ENCODE results near the gene S100A5. TPM values are rescaled to one million over a fixed set of nuclear protein-coding genes. Genes with fewer than 3 reads are reported as not detected.
"Not testable (repeated sequence)": the region's sequence is repeated elsewhere in the genome, so short reads cannot be mapped to it uniquely, and the experiment has no call there.

Gene S100A5
- total RNA-seq, 1 donor from 2014 or later, result 2.6 TPM

DNA sequence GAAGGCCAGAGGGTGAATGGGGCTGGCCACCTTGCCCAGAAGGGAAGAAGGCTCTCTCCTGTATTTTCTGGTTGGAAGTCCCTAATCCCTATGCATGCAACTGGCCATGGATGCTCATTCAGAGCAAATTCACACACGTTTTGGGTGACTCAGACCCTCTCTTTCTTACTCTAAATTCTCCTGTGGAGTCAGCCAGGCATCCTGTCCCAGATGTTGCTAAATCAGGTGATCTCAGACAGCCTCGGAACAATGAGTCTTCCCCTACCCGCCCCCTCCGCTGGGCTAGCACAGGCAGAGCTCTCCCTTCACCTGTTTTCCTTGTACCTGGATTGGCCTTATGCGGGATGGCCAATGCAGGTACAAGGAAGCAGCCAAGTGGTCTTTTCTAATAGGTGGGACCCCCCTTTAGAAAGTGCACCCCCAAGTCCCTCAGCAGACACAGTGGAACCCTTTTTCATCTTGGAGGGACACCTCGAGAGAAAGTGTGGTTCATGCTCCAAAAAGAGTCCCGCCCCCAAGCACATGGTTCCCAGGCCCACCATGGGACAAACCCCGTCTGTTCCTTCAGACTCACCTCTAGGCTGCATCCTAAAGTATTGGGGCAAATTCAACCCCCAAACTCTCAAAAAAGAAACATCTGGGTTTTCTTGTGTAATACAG lies 13.6 kb downstream of the S100A5 start:
- Mint-ChIP-seq H3K36me3 (ENCODE audit: low read depth) (peaks cover 2% of the 10 kb centered on the region), H3K27ac (no peak overlapping the region), H3K27me3 (no peaks in the 10 kb centered on the region), H3K4me3 (no peak overlapping the region), H3K9me3 (no peaks in the 10 kb centered on the region), H3K4me1 (peaks cover 19% of the 10 kb centered on the region)
- no peak for DNase-seq
- intact Hi-C loops (cut with micrococcal nuclease), result no loop called here

DNA sequence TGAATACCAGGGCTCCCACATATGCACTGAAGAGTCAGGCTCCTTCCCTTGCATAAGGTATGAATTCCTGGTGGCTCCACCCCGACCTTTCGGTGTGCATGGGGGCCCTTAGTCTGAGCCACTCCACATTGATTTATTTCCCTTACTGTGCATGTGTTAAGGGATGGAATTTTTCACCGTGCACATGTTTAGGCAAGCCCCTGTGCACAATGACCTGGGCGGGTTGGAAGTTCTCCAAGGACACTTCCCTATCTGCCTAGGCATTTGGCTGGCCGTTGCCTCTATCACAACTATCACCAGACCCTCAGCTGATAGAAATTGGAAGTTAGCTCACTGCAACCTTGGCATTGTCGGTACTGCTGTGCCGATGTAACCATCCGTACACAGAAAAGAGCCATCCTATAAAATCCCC lies 14.6 kb downstream of the S100A5 start:
- Mint-ChIP-seq H3K4me3 (no peak overlapping the region), H3K9me3 (no peaks in the 10 kb centered on the region), H3K36me3 (ENCODE audit: low read depth) (peaks cover 2% of the 10 kb centered on the region), H3K27me3 (no peaks in the 10 kb centered on the region), H3K27ac (no peak overlapping the region), H3K4me1 (peaks cover 9% of the 10 kb centered on the region)
- no peak for DNase-seq
- intact Hi-C loops (cut with micrococcal nuclease), result no loop called here

DNA sequence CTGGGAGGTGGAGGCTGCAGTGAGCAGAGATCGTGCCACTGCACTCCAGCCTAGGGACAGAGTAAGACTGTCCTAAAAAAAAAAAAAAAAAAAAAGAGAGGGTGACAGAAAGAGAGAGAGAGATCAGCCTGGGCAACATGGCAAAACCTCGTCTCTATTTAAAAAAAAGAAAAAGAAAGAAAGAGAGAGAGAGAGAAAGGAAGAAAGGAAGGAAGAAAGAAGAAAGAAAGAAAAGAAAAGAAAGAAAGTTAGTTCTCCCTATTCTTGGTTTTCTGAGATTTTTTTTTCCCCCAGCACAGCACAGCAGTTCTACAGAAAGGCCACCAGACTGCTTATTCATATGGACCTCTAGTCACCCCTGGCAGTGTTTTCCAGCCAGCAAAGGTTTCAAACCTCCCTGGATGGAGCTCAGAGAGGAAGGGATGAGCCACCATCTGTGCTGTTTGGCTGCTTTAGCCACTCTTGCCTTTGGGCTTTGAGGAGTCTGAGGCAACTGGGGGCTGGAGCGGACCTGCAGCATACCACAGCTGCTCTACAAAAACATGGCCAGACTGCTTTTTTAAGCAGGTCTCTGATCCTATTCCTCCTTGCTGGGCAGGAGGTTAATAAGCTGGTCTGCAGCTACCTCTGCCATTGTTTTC lies 15.5 kb downstream of the S100A5 start:
- H3K27ac Mint-ChIP-seq, result no peak overlapping the region
- intact Hi-C loops (cut with micrococcal nuclease), result no loop called here
- DNase-seq, result no peak
- no peak overlapping the region for H3K4me3 Mint-ChIP-seq
- peaks cover 2% of the 10 kb centered on the region for H3K36me3 Mint-ChIP-seq (ENCODE audit: low read depth)
- no peaks in the 10 kb centered on the region for H3K27me3 Mint-ChIP-seq
- no peaks in the 10 kb centered on the region for H3K9me3 Mint-ChIP-seq
- H3K4me1 Mint-ChIP-seq, result peaks cover 5% of the 10 kb centered on the region

DNA sequence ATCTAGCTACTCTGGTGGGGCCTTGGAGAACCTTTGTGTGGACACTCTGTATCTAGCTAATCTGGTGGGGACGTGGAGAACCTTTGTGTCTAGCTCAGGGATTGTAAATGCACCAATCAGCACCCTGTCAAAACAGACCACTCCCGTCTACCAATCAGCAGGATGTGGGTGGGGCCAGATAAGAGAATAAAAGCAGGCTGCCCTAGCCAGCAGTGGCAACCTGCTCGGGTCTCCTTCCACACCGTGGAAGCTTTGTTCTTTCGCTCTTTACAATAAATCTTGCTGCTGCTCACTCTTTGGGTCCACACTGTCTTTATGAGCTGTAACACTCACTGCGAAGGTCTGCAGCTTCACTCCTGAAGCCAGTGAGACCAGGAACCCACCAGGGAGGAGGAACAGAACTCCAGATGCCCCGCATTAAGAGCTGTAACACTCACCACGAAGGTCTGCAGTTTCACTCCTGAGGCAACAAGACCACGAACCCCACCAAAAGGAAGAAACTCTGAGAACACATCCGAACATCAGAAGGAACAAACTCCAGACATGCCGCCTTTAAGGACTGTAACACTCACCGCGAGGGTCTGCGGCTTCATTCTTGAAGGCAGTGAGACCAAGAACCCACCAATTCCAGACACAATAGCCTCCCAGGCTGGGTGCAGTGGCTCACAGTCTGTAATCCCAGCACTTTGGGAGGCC lies 18.2 kb downstream of the S100A5 start:
- H3K27me3 Mint-ChIP-seq; H3K9me3 Mint-ChIP-seq; H3K4me3 Mint-ChIP-seq; H3K36me3 Mint-ChIP-seq (ENCODE audit: low read depth); H3K4me1 Mint-ChIP-seq; DNase-seq; intact Hi-C loops (cut with micrococcal nuclease); H3K27ac Mint-ChIP-seq: not testable (repeated sequence)

DNA sequence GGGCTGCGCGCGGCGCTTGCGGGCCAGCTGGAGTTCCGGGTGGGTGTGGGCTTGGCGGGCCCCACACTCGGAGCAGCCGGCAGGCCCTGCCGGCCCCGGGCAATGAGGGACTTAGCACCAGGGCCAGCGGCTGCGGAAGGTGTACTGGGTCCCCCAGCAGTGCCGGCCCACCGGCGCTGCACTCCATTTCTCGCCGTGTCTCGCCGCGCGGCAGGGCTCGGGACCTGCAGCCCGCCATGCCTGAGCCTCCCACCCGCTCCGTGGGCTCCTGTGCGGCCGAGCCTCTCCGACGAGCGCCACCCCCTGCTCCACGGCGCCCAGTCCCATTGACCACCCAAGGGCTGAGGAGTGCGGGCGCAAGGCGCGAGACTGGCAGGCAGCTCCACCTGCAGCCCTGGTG lies 18.9 kb downstream of the S100A5 start:
- H3K9me3 Mint-ChIP-seq; H3K4me1 Mint-ChIP-seq; H3K36me3 Mint-ChIP-seq (ENCODE audit: low read depth); DNase-seq; intact Hi-C loops (cut with micrococcal nuclease); H3K4me3 Mint-ChIP-seq; H3K27ac Mint-ChIP-seq; H3K27me3 Mint-ChIP-seq: not testable (repeated sequence)

DNA sequence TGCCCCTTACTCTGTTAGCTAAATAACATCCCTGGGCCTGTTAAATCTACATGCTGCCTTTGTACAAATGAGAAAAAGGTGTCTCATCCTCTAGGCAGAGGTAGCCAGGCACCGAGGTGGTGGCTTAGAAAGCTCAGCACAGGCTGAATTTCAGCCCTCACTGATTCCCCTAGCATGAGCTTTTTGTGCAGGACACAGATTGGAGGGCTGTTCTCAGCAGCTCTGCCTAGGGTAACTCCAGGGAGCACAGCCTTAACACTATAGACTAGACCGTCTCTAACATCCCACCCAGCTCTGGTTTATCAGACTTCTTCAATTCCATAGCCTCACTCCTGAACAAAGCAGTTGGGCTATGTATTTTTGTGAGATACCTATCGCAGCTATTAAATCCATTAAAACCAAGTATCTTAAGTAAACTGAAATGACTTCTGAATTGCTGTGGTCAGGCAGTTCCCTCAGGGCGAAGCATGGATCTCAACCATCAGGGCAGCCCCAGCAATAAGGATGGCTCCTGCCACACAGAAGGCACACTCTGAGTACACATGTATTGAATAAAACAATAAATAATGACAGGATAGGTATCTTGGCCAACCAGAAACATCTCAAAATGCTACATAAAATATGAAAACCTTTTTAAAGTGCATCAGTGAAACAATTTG lies 19.8 kb downstream of the S100A5 start:
- intact Hi-C loops (cut with micrococcal nuclease), result no loop called here
- no peaks in the 10 kb centered on the region for H3K27me3 Mint-ChIP-seq
- H3K9me3 Mint-ChIP-seq, result no peaks in the 10 kb centered on the region
- H3K36me3 Mint-ChIP-seq (ENCODE audit: low read depth), result no peaks in the 10 kb centered on the region
- no peak overlapping the region for H3K27ac Mint-ChIP-seq
- H3K4me1 Mint-ChIP-seq, result peaks cover 9% of the 10 kb centered on the region
- no peak overlapping the region for H3K4me3 Mint-ChIP-seq
- DNase-seq, result no peak

DNA sequence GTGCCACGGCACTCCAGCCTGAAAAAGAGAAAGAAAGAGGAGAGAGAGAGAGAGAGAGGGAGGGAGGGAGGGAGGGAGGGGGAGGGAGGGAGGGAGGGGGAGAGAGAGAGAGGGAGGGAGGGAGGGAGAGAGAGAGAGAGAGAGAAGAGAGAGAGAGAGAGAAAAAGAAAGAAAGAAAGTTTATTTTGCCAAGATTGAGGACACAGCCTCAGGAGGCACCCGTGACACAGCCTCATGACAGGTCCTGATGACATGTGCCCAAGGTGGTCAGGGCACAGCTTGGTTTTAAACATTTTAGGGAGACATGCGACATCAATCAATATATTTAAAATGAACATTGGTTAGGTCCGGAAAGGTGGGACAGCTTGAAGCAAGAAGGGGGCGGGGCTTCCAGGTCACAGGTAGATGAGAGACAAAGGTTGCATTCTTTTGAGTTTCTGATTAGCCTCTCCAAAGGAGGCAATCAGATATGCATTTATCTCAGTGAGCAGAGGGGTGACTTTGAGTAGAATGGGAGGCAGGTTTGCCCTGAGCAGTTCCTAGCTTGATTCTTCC lies 20.5 kb downstream of the S100A5 start:
- intact Hi-C loops (cut with micrococcal nuclease); H3K27ac Mint-ChIP-seq; H3K36me3 Mint-ChIP-seq (ENCODE audit: low read depth); DNase-seq; H3K9me3 Mint-ChIP-seq; H3K4me3 Mint-ChIP-seq; H3K27me3 Mint-ChIP-seq: not testable (repeated sequence)
- H3K4me1 Mint-ChIP-seq, result peaks cover 11% of the 10 kb centered on the region

DNA sequence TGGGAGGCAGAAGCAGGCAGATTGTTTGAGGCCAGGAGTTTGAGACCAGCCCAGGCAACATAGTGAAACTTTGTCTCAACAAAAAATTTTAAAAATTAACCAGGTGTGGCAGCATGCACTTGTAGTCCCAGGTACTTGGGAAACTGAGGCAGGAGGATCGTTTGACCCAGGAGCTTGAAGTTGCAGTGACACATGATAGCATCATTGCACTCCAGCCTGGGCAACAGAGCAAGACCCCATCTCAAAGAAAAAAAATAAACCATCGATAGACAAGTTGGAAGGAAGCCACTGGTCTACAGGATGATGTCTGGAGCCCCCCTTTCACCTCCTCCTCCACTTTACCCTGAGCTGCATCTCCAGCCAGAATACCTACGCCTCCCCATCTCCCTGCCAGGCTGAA lies 21.5 kb downstream of the S100A5 start:
- H3K27me3 Mint-ChIP-seq, result no peaks in the 10 kb centered on the region
- intact Hi-C loops (cut with micrococcal nuclease), result no loop called here

DNA sequence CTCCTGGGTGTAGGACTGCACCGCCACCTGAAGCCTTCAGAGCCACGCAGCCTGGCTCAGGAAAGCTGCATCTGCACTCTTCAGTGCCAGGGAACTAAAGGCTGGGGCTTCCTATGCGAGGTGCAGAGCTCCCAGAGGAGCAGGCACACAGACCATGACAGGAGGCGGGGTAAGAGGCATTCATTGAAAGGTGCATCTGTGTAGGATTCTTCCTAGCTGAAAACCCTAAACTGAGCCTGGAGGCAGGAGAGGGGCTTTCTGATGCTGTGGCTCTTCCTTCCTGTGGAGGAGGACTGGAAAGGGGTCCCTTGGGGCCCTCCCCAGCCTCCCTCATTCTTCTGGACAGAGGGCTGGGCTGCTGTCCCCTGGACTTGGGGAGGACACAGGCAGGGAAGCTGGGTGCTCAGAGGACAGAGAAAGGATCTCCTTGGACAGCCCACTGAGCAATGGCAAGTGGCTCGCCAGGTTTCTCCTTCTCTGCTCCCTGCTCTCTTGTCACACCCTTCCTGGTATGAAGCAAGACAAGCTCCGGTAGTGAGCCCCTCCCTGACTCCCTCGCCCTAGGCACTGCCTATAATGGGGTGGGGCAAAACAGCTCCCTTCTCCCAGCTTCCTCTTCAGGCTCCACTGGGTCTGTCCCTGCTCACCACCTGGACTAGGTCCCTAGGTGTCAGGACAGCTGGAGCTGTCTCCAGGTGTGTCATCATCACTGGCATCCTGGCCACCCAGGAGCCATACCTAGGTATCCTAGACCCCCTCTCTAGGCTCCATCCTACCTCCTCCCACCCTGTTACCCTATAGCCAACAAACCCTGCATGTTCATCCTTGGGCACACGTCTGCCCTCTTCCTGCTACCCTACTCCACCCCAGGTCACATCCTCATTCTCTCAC lies 25.0 kb downstream of the S100A5 start:
- intact Hi-C loops (cut with micrococcal nuclease), result no loop called here
- no peaks in the 10 kb centered on the region for H3K9me3 Mint-ChIP-seq
- H3K4me1 Mint-ChIP-seq, result peaks cover 24% of the 10 kb centered on the region
- DNase-seq, result no peak
- H3K27ac Mint-ChIP-seq, result no peak overlapping the region
- no peak overlapping the region for H3K4me3 Mint-ChIP-seq
- no peaks in the 10 kb centered on the region for H3K36me3 Mint-ChIP-seq (ENCODE audit: low read depth)
- H3K27me3 Mint-ChIP-seq, result no peaks in the 10 kb centered on the region

More for the DNA sequence above, 21.5 kb downstream of the S100A5 start:
- DNase-seq, result no peak
- Mint-ChIP-seq H3K4me3 (no peak overlapping the region), H3K9me3 (no peaks in the 10 kb centered on the region), H3K36me3 (ENCODE audit: low read depth) (no peaks in the 10 kb centered on the region), H3K4me1 (peaks cover 11% of the 10 kb centered on the region), H3K27ac (no peak overlapping the region)

DNA sequence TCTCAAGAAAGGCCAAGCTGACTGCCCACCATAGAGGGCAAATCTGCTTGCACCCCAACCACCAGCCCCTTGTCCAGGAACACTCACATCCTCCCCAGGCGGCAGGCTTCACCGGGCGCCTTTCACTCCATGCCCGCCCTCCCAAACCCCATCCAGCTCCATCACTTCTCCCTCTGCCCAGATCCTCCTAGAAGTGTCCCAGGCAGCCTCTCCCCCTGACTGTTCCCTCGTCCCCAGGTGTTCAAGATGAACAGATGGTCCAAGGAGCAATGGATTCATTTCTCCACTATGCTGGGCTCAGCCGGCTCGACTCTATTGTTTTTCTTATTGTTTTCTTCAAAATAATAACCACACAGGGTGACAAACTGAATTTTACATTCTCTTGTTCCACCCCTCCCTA lies 27.1 kb downstream of the S100A5 start:
- no peak for DNase-seq
- Mint-ChIP-seq H3K36me3 (ENCODE audit: low read depth) (no peaks in the 10 kb centered on the region), H3K27me3 (no peaks in the 10 kb centered on the region), H3K4me1 (peaks cover 26% of the 10 kb centered on the region), H3K27ac (no peak overlapping the region), H3K4me3 (no peak overlapping the region), H3K9me3 (no peaks in the 10 kb centered on the region)
- intact Hi-C loops (cut with micrococcal nuclease), result no loop called here

DNA sequence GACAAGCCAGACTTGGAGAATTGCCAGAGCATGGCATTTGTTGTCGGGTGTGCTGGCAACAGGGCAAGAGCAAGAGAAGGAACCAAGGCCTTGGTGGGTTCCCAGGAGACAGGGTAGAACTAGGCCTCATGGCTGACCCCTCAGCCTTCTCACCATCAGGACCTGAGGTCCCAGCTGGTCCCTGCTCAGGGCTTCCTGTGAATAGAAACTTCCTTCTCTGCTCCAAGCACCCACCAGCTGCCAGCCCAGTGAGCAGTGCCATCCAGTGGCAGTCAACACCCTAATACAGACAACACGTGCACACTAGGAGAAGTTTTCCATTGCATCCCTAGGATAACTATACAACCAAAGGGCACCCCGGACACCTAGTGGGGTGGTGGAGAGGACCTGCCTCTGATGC lies 27.7 kb downstream of the S100A5 start:
- no peak for DNase-seq
- H3K9me3 Mint-ChIP-seq, result no peaks in the 10 kb centered on the region
- peaks cover 24% of the 10 kb centered on the region for H3K4me1 Mint-ChIP-seq
- intact Hi-C loops (cut with micrococcal nuclease), result no loop called here
- H3K36me3 Mint-ChIP-seq (ENCODE audit: low read depth), result no peaks in the 10 kb centered on the region
- no peak overlapping the region for H3K27ac Mint-ChIP-seq
- no peak overlapping the region for H3K4me3 Mint-ChIP-seq
- no peaks in the 10 kb centered on the region for H3K27me3 Mint-ChIP-seq

DNA sequence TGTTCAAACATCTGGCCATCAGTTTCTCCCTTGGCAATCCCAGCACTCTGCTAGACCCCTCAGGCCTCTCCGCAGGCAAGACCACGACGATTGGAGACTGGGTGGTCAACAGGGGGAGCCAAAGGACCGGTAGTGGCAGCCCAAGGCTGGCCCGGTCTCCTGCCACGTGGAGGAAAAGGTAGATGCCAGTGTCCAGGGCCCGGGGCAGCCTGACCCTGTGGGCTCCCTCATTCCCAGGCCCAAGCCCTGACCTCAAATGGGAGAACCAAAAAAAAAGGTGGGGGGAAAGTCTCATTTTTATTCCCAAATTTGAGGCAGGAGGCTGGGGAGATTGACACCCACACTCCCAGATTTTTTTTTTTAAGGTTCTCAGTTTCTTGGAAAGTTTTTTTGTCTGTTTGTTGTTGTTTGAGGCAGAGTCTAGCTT lies 29.7 kb downstream of the S100A5 start:
- H3K9me3 Mint-ChIP-seq, result no peaks in the 10 kb centered on the region
- H3K4me3 Mint-ChIP-seq, result no peak overlapping the region
- no peaks in the 10 kb centered on the region for H3K36me3 Mint-ChIP-seq (ENCODE audit: low read depth)
- DNase-seq, result peak; percentile 94
- H3K27me3 Mint-ChIP-seq, result no peaks in the 10 kb centered on the region
- H3K27ac Mint-ChIP-seq, result peak overlapping the region; percentile 80
- intact Hi-C loops (cut with micrococcal nuclease), result loop anchor here (1.0 to 2.0 kb wide), 5 partner anchors 22 to 238 kb away; partner anchors contain the start of gene ILF2
- H3K4me1 Mint-ChIP-seq, result peaks cover 21% of the 10 kb centered on the region

DNA sequence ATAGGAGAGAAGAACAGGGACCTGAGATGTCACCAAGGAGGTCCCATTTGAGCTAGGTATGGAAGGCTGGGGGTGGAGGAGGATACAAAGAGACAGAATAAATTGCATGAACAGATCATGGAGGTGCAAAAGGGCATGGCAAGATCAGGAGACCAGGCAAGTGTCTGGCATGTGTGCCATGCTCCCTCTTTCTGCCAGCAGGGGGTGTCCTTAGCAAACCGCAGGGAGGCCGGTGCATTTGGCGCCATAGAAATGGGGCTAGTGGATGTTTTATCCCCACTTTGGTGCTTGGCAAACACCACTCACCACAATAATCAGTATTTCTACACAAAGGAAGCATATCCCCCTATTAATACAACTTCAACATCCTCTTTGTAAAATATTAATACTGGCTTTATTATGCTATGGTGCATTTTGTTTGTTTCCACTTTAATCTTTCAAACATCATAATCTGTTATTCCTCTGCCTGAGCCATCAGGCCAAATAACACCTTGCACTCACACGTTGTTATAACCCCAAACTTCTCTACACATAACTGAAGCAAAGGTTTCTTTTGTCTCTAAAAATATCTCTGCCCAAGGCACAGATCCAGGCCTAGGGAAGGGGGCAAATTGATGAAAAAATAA lies 30.9 kb downstream of the S100A5 start:
- Mint-ChIP-seq H3K4me1 (peaks cover 18% of the 10 kb centered on the region), H3K27ac (no peak overlapping the region), H3K9me3 (no peaks in the 10 kb centered on the region), H3K4me3 (no peak overlapping the region), H3K36me3 (ENCODE audit: low read depth) (no peaks in the 10 kb centered on the region), H3K27me3 (peaks cover 1% of the 10 kb centered on the region)
- intact Hi-C loops (cut with micrococcal nuclease), result loop anchor here (2.0 kb wide), 3 partner anchors 23 to 239 kb away; partner anchors contain the start of gene ILF2
- DNase-seq, result peak; percentile 90
